HG02798 (cell line): ENCODE measurements around the gene ALDH1B1.

Experiments used
- ATAC-seq: cut with Tn5 transposase; IDR thresholded peaks from one replicate; pipeline ENCODE4 v1.9.1; 2021; ENCODE audit warnings: mild to moderate bottlenecking; ENCODE audit not compliant: unreplicated experiment, poor library complexity

Gene ALDH1B1

DNA sequence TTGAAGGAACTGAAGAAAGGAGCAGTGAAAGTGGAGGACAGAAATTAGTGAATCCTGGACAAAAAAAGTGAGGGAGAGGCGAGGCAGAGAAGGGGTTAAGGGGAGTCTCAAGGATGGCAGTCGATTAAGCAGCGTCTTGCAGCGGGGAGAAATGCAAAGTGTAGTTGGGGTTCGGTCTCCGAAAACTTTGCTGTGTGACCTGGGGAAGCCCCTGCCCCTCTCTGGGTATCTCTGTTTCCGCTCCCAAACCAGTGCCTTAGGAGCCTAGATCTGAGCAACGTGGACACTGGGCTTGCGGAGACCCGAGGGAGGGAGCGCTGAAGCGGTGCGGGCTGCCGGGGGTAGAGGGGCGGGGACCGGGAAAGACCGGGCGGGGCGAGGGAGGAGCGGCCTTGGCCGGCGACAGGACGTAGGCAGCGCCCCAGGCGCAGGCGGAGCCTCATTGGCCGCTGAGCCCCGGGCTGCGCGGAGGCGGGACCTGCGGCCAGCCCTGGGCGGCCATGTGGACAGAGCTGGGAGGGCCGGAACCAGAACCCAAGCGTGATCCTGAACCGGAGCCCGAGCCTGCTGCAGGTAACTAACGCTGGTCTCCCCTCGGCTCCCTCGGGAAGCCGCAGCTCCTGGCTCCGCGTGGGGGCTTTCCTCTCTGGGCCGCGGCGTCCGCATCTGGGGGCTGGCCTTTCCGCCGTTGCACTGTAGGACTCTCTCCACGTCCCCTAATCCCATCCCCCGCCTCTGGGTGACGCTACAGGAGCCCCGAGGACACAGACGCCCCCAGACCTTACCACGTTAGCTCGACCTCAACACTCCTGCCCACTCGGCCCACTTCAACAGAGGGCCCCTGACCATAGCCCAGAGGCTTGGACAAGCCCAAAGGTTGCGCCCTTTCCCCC lies at the start of gene ALDH1B1:
Gene ALDH1B1 (plus strand): TSS at position 468 of the 893 bp plus-strand sequence. CDS start 3,047 bp downstream, outside the sequence.
- peak; percentile 99 for ATAC-seq

DNA sequence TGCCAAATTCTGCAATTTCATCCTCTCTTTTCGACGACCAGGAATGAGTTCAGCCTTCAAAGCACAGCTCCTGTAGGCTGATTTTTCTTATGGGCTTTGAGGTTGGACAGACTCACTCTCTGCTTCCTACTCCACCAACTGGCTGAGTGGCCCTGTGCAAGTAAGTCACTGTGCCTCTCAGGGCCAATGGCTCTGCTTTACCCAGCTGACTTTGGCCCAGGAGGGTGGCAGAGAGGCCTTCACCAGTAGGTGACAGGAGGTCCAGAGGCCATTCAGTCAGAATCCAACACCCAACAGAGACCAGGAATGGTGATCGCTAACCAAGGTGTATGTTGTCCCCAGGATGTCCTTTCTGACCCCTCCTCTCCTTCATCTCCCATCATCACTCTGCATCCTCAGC lies 49.5 kb upstream of the ALDH1B1 start:
- no peak for ATAC-seq

DNA sequence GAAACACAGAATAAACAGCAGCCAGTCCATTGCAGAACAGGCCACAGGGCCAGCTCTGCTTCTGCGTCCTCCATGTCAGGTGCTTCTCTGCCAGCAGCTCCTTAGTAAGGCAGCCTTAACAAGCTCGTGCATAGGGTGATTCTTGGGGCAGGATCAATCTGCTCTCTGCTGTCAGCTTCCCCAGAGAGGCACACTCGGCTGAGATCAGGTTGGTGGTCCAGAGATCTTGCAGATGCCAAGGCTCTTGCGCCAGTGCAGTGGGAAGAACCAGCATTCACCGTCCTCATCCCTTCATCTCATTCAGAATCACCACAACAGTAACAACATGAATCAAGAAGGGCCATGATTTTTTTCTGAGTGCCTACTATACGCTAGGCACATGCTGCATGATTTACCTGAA lies 49.0 kb upstream of the ALDH1B1 start:
- no peak for ATAC-seq

DNA sequence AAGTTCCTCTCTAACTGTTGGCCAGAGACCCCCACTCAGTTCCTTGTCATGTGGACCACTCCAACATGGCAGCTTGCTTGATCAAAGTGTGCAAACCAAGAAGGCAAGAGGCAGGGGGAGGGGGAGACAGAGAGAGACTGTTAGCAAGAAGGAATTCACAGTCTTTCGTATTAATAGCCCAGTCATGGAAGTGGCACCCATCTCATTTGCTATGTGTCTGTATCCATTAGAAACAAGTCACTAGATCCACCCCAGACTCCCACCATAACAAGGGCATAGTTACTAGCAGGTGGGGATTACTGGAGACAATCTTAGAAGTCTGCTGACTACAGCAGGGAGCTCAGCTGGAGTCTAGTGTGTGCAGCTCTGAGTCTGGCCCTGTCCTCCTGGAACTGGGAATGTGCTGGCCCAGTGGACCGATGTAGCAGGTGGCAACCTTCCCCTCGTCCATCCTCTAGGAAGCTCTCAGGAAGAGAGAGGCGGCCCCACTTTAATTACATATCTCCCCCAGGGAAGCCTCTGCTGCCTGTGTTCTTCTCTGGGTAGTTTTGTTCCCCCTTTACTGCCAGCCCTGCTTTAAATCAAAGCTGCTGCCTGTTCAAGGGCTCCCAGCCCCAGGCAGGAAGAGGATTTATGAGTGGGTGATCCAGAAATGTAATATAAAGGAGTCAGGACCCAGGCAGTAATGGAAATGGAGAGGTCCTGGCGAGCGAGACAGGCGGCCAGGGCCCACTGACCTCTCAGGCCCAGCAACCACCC lies 47.8 kb upstream of the ALDH1B1 start:
- ATAC-seq = no peak

DNA sequence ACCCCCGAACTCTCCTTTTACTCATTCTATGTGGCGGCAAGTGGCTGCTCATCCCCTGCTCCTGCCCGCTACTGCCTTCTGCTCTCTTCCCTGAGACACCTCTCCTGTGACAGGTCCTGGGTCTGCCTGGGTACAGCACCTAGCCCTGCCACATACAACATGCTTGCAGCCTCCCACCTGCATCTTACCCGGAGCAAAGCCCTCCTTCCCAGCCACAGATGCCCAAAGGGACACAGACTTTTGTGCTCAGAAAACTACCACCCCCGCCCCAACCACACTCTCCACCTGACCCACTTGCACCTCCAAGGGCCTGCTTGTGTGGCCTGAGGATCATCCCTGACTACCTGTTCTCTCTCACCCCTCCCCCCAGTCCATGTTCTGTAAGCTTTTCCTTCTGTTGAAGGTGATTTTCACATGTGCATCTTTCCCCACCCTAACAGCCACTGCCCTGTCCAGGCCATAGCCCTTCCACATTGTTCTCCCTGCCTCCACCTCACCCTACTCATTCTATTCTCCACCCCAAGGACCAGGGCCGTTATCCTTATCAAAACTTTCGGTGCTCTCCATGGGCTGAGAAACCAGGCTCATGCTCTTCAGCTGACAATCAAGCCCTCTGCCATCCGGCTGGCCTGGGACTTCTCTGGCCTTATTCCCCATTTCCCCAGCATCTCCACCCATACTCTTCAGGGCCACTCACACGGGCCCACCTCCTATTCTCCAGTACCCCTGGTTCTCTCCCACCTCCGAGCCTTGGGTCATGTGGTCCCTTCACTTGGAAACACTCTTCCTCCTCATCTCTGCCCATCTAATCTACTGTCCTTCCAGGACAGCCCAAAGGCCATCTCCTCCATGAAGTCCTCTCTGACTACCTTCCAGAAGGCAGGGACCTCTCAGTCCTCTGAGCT lies 46.4 kb upstream of the ALDH1B1 start:
- ATAC-seq = no peak

DNA sequence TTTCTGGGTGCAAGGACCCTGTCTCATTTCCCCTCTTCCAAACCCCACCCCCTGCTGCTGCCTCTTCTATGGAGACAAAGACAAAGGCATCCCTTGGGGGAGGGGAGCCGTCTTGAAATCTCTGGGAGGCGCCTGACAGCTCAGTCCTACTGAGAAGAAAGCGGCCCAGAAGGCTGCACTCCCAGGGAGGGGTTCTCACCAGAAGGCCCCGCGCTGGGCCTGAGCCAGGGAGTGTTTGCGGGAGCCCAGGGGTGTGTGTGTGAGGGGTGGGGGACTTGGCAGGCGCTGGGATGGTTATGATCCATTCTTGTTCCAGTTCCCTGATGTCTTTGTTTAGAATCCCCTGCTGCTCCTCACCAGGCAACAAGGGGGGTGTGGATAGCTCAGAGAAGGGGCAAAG lies 45.7 kb upstream of the ALDH1B1 start:
- ATAC-seq = no peak

DNA sequence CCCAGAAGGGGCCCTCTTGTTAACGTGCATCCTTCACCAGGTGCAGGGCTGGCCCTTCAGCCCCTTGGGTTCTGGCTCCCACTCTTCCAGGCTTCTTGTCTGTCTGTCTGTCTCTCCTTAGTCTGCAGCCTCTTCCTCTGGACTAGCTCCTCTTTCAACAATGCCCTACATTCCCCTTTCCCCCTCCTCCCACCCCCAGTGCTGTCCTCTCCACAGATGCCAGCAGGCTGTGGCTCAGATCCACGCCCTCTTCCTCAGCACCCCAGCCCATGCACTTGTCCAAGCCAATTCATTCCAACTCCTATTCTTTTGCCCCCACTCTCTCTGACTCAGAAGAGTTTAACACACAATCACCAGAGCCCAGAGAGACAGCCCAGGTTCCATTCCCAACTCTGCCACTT lies 45.2 kb upstream of the ALDH1B1 start:
- no peak for ATAC-seq

DNA sequence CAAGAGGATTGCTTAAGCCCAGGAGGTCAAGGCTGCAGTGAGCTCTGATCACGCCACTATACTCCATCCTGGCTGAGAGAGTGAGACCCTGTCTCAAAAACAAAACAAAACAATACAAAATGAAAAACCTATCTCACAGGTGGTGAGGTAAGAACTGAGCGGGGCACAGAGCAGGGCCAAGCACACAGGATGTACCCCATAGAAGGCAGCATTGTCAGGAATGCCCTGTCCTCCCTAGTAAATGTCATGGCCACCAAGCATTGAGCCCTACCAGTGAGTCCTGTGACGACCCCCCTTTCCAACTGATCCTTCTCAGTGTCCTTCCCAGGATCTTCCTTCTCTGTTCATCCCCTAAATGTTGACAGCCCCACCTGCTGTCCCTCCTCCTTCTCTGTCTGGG lies 44.6 kb upstream of the ALDH1B1 start:
- no peak for ATAC-seq

DNA sequence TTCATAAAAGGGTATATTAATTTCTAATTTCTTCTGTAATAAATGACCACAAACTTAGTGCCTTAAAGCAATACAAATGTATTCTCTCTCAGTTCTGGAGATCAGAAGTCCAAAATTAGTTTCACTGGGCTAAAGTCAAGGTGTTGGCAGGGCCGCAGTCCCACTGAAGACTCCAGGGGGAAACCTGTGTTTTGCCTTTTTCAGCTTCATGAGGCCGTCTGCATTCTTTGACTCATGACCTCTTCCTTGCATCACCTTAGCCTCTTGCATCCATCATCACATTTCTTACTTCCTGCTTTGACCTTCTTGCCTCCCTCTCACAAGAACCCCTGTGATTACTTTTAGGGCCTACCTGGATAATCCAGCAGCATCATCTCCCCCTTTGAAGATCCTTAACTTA lies 42.0 kb upstream of the ALDH1B1 start:
- no peak for ATAC-seq

DNA sequence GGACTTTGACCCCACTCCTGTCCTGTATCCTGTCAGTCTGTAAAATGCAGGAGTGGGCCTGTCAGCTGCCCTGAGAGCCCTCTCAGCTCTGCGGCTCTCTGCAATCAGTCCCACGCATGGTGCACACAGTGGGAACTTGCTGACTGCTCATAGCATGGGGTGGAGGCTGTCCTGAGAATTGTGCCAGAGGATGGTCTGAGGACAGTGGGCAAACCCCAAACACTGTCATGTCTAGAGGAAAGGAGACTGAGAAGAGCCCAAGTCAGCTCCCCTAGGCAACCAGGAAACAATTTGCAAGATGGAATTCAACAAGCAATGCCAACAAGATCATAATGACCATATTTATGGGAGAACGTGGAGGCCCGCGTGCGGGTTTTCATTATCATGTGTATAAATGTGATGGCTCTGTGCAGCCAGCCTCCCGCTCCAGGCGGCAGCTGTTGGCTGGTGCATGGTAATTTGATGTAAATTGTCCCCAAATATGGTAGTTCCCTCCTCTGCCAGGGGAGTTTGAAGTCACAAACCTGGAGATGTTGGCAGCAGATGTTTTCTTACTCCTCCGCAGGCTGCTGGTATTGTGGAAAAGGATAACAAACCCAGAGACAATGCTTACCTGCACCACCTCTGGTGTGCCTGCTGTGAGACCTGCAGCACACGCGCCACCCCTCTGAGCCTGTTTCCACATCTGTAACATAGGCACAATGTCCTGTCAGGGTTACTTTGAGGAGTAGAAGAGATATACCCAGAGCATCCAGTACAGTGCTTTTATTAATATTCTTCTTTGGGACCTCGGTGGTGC lies 39.8 kb upstream of the ALDH1B1 start:
- ATAC-seq = no peak

DNA sequence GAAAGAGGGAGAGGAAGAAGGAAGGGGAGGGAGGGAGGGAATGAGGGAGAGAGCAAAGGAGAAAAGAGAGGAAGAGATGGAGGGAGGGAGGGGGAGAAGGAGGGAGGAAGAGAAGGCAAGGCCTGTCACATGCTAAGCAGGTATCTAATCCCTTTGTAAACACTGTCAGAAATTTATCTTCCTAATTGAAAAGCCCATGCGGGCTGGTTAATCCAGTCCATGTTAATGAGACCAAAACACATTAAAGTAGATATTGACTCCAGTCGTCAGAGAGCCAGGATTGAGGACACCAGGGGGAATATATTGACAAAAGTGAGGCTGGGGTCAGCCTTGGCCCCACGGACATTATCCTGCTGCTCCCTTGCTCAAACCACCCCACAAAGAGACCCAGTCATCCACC lies 37.4 kb upstream of the ALDH1B1 start:
- no peak for ATAC-seq

DNA sequence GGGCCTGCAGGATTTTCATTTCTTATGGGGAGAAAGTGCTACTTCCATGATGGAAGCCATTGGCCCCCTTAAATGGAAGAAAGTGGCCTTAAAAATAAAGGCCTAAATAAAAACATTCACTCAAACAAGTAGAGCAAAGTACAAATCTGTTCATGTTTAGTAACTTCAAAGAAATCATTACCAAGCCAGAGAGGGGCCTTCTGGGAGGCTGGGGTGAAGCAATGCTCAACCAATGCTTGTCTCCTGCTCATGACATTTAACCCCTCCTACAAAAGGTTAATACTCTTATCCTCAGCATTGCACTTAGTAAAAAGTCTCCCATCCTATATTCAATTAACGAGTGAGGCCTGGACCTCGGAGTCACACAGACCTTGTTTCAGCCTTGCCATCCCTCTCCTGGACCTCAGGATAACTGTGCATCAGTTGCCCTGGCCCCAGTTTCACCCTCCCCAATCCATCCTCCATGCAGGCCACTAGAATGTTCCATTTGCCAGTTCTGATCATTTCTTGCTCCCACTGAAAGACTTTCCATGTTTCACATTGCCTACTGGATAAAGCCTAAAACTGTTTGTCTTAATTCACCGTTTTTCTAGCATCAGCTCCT lies 36.9 kb upstream of the ALDH1B1 start:
- ATAC-seq = no peak

DNA sequence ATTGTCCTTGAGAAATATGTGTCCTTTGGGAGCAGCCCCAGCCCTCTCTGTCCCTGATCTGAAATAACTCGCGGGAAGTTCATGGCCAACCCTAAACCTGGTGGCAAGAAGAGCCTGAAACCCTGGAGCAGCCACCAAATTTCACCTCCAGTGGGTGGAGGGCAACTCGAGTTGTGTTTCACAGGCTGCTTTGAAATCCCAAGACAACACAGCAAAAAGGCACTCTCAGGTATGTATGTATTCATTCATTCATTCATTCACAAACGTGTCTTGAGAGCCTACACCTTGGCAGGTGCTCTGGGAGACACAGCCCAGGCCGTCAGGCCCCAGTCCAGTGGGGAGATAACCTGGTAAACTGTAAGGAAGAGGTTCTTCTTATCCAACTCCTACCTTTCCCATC lies 35.7 kb upstream of the ALDH1B1 start:
- no peak for ATAC-seq

DNA sequence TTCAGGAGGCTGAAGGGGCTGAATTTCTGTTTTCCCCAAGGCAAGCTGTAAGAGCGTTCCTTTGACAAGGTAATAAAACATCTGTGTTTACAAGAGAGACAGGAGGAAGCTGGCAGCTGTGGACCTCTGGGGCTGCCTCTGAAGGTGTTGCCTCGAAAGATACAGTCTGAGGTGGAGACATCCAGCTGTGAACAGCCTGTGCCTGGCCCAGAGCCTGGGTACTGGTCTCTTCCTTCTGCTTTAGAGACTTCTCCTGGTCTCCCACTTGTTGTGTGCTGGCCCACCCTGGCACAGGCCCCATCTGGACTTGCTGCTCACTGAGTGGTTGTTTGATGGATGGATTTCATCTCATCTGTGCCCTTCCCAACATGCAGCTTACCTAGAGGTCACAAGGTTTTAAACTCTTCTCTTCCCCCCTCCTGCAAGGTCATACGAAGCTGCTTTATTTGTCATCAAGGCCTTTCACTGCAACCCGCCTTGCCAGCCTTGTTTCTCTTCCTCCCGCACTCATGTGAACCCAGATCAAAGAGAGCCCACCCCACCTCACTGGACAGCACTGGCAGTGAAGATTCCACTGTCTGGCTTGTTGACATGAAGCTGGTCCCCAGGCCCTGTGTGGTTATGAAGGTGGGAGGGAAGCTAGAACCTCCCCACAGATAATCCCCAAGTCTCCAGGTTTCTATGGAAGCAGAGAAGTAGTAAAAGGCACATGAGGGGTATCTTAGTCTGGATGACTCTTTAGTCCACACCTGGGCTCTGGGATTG lies 35.0 kb upstream of the ALDH1B1 start:
- ATAC-seq = no peak

DNA sequence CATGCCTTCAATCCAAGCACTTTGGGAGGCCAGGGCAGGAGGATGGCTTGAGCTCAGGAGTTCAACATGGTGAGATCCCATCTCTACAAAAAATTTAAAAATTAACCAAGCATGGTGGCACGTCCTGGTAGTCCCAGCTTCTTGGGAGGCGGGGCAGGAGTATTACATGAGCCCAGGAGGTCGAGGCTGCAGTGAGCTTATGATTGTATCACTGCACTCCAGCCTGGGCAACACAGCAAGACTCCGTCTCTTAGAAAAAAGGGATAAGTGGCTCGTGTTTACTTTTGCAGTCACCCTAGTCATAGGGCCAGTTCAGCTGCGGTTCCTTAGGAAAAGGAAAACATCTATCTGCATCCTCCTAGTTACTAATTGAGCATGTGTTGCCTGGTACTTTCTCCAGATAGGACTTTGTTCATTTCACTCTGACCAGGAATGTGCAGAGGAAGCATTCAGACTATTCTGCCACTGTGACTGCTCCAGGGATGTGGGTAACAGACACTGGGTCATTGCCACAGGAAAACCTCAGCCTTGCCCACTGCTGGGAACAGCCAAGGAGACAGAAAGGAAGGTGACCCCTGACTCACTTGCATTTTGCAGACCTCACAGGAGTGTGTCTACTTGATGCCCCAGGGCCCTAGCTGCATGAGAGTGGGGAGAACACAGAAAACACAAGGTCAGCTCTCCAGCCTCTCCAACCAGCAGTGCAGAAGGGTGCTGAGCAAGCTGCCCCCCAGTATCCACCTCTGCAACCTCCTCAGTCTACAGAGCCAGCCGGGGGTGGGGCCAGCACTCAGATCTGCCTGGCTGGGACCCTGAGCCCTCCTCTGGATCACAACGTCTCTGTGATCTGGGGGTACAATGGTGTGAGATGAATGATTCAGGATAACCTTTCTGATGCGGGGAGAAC lies 33.9 kb upstream of the ALDH1B1 start:
- ATAC-seq = no peak

DNA sequence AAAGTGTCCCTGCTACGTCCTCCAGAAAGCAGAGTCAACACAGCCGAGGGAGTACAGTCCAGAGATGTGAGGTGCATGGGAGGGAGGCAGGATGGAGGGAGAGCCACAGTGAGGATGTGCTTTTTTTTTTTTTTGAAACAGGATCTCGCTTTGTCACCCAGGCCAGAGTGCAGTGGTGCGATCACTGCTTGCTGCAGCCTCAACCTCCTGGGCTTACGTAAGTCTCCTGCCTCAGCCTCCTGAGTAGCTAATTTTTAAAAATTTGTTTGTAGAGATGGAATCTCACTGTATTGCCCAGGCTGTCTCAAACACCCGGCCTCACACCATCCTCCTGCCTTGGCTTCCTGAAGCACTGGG lies 33.2 kb upstream of the ALDH1B1 start:
- ATAC-seq = no peak

DNA sequence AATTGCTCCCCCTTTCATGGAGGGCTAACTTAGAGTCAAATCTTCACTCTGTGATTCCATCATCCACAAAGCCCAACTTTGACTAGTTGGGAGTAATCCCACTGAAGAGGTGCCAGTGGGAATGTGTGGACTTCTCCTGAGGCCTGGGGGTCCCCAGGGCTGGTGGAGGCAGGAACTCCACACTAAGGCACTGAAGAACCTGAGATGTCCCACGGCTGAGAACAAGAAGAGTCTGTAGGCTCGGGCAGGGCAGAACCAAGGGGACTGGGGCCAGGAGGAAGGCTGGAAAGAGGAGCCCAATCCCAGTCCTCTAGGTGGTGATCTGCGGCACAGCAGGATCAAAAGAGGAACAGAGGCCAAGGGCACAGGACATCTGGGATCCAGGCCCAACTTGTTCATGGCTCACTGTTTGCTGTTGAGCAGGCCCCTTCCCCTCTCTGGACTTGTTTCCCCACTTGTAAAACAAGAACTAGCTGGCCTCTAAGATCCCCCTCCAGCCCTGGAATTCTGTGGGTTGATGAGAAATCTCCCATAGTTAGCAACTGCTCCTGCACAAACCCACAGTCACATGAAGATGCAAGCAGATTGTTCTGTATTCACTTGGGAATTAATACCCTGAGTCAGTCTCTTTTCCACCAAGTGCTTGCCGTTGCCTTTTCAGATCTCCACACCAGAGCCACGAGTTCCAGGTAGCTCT lies 32.7 kb upstream of the ALDH1B1 start:
- no peak for ATAC-seq
